Kidney glomerular epithelial cell (primary cell): ENCODE measurements around the gene TMEM255B.

ENCODE experiments used
- DNase-seq: peaks from one replicate; lab custom pipeline; 2025; lab: John Stamatoyannopoulos, UW

The TMEM255B gene

DNA sequence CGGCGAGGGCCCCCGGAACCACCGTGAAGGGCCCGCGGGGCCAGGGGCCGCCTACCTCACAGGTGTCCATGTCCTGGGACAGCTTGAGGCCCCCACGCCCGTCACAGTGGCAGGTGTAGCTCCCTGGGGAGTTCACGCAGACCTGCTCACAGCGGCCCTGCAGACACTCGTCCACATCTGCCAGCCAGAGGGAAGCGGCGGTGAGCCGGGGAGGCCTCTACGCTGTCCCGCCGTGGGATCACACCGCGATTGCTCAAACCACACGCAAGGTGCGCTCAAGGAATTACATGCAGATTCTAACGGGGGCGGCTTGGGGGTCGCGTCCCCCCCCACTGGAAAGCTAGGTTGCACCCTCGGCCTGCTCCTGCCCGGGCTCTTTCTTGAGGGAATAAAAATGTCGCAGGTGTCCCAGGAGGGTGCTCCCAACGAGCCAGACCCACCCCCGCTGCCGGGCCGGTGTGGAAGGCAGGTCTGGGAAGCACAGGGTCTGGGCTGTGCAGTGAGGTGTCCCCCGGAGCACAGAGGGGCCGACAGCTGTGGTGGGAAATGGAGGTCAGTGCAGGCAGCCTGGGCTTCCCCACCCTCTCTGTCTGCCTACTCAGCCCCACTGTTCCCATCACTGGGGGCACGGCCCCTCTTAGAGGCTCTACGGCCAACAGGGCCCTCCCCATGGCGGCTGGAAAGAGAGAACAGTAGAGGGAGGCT, 75.6 kb downstream of the TMEM255B start:
- no peak for DNase-seq

DNA sequence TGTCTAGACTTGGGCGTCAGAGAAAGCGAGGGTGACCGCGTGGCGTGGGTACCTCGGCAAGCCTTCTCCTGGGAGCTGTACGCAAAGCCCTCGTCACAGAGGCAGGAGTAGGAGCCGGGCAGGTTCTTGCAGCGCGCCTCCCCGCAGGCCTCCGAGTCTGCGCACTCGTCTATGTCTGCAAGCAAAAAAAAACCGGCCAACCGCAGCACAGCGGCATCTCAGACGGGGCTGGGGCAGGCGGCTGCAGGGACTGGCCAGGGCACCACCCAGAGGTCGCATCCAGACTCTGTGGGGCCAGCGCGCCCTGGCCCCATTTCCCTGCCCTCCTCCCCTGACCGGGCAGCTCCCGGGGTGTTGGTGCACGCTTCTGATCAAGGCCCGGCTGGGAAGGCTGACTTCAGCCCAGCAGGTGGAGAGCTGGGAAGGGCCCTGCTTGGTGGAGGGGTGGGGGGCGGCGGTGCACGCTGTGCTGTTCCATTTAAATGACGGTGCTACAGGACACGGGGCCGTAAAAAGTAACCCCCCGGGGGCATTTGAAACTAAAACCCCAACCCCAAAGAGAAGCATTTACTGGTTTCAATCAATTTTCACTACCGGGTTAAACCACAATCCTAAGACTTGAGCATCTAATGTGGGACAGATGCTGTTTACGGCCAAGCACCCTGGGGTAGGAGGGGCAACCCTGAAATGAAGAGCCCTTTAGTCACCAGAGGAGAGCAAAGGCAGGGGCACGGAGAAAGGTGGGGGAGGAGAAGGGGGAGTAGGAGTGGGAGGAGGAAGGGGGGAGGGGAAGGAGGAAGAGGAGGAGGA, 76.6 kb downstream of the TMEM255B start:
- DNase-seq: no peak

DNA sequence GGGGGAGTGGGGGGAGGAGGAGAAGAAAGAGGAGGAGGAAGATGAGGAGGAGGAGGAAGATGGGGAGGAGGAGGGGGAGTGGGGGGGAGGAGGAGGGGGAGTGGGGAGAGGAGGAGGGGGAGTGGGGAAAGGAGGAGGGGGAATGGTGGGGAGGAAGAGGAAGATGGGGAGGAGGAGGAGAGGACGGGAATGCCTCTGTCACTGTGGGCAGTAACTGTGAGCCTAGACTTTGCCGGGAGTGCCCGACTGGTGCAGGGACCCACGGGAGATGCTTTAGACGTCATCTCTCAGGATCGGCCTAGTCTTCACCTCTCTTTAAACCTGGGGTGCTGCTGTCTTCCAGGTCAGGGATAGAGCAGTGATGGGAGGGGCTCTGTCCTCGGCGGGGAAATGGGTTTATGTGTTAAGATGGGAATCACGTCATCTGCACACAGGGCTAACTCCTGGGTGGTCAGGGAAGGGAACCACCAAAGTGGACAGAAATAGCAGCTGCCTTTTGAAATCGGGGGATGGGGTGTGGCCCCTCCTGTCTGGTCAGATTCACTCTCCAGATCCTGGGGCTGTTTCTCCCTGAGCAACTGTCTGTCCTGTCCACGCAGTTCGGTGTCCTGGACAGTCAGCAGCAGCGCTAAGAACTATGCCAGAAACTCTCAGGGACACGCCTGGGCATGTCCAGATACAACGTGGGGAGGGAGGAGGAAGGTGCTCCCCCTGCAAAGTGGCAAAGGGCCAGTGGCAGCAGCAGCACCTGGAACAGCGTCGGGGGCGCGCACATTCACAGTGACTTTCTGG, 77.9 kb downstream of the TMEM255B start:
- no peak for DNase-seq

DNA sequence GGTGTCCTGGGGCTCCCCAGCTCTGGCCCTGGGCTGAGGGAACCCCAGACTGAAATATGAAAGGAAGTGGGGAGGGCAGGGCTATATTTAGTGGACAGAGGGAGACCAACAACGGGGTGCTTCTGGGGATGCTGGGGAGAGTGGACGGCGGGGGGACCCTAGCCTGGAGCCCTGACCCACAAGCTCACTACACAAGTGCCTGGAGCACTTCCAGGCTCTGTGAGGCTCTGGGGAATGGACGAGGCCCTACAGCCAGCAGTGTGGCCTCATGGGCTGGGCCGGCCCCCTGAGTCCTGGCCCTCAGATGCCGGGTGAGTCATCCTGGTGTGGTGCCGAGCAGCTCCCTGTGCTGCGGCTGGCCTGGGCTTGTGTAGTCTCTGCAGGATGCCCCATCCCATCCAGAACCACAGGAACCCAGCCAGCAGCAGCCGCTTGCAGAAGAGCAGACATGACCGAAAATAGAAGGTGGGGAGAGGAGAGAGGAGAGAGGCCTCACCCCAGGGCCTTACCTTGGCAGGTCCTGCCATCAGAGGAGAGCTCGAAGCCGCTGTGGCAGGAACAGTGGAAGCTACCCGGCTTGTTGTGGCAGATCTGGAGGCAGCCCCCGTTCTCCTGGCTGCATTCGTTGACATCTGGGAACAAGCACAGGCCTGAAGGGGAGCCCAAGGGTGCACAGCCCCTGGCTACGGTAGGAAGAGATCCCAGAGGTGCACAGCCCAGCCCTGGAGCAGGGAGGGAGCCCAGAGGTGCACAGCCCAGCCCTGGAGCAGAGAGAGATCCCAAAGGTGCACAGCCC, 78.7 kb downstream of the TMEM255B start:
- DNase-seq: peak; percentile 79

DNA sequence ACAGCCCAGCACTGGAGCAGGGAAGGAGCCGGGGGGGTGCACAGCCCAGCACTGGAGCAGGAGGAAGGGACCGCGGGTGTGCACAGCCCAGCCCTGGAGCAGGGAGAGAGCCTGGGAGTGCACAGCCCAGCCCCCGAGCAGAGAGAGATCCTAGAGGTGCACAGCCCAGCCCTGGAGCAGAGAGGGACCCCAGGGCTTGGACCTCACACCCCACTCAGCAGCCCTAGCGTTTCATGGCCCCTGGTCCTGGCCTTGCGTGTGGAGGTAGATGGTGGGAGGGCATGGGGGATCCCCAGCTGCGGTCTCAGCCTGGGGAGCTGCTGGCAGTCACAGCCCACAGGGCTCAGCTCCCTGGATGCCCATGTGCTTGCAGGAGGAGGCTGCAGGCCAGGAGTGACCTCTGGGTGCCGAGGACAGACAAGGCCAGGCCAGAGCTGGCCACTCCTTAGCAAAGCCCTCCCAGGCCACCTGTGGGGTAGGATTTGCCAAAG, 79.7 kb downstream of the TMEM255B start:
- no peak for DNase-seq

DNA sequence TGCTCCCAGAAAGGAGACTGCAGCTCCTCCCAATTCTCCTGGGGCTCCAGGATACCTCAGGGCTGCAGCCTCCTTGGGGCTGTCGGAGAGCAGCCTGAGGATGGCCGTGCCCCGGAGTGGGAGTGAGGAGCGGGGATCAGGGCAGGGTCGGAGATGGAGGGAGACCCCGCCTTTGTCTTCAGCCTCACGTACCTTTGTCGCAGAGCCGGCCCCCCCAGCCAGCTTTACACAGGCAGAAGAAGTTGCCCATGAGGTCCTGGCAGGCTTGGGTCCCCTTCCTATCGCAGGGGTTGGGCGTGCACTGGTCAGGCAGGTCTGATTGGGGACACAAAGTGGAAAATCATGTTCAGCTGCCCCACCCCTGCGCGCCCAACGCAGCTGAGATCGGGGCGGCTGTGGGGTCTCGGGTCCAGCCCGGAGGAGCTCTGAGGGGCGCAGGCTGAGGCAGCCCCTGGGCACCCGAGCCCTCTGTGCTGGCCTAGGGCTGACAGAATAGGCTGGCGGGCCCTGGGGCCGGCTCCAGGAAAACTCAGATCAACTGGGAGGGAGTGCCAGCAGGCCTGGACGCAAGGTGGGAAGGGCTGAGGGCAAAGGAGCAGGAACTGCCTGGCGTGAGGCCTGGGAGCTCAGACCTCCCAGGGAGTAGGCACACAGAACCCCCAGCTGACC, 80.6 kb downstream of the TMEM255B start:
- DNase-seq: no peak

DNA sequence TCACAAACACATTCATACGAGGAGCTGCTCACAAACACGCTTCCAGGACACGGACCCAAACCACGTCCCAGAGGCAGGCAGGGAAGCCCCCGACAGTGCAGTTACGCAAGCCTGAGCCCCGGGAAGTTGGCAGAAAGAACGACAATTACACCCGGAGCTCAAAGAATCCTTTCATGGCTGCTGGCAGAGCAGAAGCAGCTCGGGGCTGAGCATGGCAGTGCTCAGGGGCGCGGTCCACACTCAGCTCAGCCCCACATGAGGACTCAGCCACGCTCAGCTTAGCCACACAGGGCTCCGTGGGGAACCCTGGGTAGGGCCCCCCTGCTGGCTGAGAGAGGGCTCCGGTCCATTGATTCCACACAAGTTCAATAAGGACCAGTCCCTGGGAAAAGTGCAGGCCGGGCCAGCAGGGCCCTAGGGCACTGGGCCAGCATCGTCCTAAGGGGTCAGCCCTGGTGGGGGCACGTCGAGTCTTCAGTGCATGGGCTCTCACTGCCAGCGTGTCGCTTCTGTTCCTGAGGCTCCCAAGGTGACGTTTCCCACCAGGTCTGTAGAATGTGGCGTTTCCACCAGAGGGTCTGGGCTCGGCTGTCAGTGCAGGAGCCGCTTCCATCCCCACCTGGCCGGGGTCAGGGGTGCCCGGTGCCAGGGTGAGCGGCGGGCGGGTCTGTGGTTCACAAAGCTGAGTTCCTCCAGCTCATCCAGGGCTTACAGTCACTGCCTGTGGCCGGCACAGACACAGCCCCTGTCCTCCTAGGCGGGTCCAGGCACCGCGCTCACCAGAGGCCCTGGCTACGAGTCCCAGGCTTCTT, 81.7 kb downstream of the TMEM255B start:
- no peak for DNase-seq

DNA sequence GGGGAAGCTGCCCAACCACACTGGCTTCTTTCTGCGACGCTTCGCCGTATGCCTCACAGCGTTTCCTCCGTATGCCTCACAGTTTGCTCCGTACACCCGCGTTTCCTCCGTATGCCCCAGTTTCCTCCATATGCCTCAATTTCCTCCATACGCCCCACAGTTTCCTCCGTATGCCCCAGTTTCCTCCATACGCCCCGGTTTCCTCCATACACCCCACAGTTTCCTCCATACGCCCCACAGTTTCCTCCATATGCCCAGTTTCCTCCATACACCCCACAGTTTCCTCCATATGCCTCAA, 82.3 kb downstream of the TMEM255B start:
- no peak for DNase-seq

DNA sequence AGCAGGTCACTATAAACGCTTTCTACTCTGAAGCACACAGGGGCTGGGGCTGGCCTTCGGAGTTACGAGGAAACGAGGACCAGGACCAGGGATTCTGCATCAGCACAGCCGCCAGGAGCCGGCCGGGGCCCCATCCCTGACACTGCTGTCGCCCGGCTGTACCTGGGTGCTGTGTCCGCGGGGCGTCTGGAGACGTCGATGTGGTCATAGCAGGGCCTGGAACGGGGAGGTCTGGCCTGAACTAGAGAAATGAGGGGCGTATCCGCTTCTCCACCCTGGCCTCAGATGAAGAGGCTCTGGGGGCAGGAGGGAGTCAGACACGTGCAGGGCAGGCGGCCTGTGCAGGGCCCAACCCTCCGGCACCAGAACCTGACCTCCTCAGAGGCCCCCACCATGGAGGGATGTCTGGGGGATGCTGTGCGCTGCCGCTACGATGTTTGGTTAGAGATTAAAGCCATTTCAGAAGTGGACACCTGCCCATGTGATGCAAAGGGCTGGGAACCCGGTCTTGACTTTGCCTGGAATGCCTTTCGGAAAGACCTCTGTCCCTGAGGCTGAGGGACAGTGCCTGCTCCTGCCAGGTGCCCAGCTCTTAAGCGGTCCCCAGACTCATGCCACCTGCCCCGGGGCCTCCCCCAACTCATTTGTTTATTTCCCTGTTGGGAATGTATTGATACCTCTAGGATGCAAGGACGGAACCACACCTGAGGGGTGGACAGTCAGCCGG, 83.5 kb downstream of the TMEM255B start:
- no peak for DNase-seq

DNA sequence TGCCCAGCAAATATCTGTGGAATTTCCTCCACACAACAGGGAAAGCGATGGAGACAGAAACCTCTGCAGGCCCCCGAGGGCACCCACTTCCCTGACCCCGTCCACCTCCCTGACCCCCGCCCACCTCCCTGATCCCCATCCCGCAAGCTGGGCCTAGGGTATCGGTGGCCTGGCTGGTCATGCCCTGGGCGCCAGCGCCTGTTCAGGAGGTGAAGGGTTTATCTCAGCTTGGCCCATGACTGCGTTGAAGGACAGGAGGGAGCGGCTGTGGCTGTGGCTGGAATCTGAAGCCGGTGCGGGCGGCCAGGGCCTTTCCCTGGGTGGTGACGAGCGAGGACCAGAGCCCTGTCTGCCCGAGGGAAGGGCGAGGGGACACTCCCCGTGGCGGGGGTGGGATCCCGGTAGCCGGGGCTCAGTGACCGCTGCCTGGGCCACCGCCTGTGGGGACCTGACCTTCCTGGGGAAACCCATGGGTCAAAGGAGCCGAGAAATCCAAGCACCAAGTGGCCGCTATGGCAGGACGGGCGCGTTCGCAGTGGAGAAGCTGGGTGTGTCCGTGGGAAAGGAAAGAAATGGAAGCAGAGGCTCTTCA, 84.1 kb downstream of the TMEM255B start:
- no peak for DNase-seq

DNA sequence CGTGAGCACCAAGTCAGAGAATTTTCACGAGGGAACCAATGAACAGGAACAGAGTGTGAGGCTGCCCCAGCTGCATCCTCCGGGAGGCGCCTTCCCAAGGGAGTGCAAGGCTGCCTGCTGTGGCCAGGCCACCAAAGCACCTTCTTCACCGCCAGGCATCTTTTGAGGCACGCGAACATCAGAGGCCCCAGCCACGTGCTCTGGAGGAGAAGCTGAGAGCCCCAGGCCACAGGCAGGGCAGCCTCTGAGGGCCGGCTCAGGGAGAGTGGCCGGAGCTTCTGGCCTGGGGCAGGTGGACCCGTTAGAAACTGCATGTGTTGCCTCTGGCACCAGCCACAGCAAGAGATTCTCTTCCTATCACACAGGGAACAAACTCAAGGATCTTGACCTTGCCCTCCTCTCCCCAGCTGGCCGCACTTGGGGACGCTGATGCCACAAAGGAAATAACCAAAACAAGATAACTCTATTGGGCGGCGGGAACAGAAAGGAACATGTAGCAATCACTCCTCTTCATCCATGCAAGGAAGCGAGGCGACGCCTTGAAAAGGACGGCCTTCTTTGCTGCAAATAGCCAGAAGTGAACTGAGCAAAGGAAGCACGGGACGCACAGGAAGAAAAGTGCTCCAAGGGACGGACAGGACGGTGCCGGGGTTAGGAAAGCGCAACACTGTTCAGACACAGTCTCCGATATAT, 85.0 kb downstream of the TMEM255B start:
- no peak for DNase-seq

DNA sequence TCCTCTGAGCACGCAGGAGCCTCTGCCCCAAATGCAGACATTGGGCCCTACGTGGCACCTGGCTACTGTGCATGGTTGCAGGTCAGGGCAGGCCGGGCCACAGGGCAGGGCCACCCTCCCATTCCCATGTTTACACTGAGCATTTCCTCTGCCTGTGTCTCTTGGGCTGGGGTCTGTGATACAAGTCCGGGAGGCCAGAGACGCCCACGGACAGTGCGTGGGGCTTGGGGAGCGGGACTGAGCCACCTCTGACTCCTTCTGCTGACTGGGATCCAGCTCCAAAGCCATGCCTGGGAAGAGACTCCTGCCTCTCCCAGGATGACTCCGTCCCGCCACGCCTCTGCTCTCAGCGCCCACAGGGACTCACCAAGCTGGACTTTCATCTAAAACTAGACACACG, 86.0 kb downstream of the TMEM255B start:
- no peak for DNase-seq

DNA sequence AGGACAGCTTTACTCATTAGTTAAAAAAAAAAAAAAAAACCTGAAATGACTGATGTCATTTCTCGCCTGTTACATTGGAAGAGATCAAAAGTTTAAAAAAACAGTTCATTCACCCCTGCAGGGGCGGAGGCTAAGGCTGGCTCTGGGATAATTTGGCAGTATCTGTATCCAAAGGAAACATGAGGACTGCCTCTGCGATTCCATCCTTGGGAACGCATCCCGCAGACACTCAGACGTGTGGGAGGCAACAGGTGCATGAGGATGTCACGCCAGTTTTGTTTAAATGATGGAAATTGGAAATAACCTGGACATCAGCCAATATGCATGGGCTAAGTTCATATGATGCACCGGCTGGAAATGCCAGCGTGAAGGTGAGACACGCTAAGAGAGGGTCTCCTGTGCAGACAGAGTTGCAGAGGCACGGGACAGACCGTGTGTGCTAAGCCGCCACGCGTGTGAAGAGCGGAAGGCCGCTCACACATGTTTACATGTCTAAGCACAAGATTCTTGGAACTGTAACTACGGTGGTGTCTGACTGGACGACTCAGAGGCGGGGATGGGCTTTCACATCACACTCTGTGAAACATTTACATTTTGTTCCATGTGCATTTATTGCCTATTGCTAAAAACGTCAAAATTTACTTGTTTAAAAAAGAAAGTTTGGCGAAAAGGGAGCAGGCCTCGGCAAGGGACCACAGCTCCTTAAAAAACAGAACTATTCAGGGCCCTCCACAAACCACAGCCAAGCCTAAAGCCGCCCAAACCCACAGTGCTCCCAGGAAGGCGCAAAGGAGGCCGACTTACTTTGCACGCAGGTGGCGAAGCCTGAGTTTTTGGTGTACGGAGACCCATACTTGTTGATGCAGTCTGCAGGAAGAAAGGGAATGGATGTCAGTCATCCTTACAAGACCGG, 87.0 kb downstream of the TMEM255B start:
- DNase-seq: peak; percentile 57

DNA sequence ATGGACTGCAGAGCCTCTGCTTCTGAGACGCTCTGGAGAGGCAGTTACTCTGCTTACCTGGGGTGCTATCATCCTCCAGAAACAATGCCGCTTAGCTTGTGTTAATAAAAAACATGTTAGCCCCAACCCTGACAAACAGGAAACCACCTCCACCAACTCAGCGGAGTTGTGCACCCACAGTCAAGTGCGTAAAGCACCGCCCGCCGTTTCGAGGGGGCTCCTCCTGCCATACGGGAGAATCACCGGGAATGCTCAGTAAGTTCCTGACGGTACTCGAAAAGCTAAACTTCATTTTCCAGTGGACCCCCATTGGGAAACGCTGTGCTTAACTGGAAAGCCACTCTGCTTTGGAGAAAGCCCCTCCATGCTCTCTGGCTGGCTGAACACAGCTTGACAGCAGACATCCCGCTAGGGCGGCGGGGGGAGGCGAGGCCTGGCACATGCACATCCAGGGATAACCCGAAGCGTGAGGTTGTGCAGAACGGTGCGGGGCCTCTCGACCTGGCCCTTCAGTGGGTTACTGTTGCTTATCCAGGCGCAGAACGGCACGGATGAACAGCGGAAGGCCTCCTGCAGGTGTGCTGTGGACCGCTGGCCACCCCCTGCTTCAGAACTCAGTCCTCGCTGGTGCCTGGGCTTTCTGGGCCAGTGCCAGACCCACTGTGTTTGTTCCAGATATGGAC, 87.8 kb downstream of the TMEM255B start:
- no peak for DNase-seq

DNA sequence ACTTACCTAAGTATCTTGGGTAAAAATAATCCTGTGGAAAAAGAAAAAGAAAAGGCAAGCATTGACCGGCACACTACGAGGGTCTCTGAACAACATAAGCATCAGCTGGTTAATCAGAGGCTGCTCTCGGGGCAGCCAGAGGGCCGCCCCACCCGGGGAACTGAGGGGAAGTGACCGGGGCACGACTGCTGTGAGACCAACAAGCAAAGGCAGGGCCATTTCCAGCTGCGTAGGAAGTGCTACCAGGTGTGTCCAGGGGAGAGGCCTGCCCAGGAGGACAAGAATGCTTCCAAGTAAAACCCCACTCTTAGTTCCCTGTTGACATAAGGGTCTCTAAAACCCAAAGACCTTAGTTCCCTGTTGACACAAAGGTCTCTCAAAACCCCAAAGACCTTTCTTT, 89.0 kb downstream of the TMEM255B start:
- no peak for DNase-seq

DNA sequence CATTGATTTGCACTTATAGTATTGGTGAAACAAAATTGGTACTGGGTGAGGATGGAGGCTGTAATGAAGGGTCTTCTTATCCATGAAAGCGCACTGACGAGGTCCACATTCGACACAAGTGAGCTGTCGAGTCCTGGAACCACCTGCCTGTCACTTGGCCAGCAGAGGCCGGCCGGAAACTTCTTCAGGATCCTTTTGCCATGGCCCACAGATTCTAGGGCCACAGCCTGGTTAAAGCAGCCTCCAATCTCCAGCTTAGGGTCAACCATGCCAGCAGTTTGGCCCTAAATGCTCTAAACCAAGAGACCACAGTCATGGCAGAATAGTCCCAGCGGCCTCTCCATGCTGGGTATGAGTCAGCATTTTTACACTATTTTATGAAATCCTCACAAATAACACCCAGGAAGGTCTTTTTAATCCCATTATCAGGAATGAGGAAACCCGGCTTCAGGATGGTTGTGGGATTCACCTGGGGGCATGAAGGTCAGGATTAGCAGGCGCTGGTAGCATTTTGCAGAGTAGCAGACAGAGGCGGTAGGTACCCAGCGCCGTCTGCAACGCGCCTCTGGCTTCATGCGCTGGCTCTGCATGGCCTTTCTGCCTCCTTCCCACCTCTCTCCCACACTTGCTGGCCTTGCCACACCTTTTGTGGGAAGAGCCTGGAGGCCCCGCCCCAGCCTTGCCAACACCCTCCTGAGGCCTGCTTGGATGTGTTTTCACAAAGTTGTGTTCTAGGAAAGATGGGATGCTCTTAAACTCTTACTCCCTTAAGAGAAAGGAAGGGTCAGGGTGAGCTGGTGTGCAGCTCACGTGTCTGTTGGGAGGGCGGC, 89.6 kb downstream of the TMEM255B start:
- no peak for DNase-seq
